A549 treated with AZD9567 at 1 μM for 4 hours (cell line): ENCODE measurements around the gene PPP1R16B. TPM values are rescaled to one million over a fixed set of nuclear protein-coding genes. Genes with fewer than 3 reads are reported as not detected.

Experiments used
- total RNA-seq: library from RNA; stranded (reverse); fragments of 200-300 nt; extraction: Qiagen RNA extraction; gene quantifications from 5 replicates; pipeline ENCODE4 v1.2.3, GENCODE V29; 2022; ENCODE audit not compliant: insufficient read depth

PPP1R16B gene
- 0.12 to 0.41 TPM (median 0.14 TPM) in 5 replicates for total RNA-seq

GRCh38 chr20:38805502-38805957 lies at the start of gene PPP1R16B:
TSS of gene PPP1R16B (plus strand) at chr20:38805697. CDS start at chr20:38835926, 30,229 bp downstream.

GRCh38 chr20:38926142-38926933 lies 120.8 kb downstream of the PPP1R16B start, which contains the start of gene FAM83D:
TSS of gene FAM83D (plus strand) at chr20:38926417. CDS start at chr20:38926443, 26 bp downstream.

GRCh38 chr20:38962044-38962927 lies 156.8 kb downstream of the PPP1R16B start, which contains the start of gene DHX35:
TSS of gene DHX35 (plus strand) at chr20:38962344. CDS start at chr20:38962368, 24 bp downstream.

Other genes with a start within 250 kb of the PPP1R16B start
- gene ADIG, start 224.5 kb upstream of the PPP1R16B start, total RNA-seq, result not detected in 5 replicates
- gene ARHGAP40, start 203.9 kb upstream of the PPP1R16B start, total RNA-seq, result 0.05 to 0.12 TPM (median 0.08 TPM) in 4 of 5 replicates, not detected in the other
- gene SLC32A1, start 81.2 kb upstream of the PPP1R16B start, total RNA-seq, result not detected in 5 replicates
- 8.2 to 10.5 TPM (median 10.0 TPM) in 5 replicates for gene ACTR5, start 57.2 kb upstream of the PPP1R16B start, total RNA-seq
- 60.5 to 77.1 TPM (median 70.7 TPM) in 5 replicates for gene FAM83D, start 120.7 kb downstream of the PPP1R16B start, total RNA-seq
- 6.4 to 8.0 TPM (median 7.6 TPM) in 5 replicates for gene DHX35, start 156.6 kb downstream of the PPP1R16B start, total RNA-seq